GM23338 (cell line): ENCODE results near the gene DMD. TPM values are rescaled to one million over a fixed set of nuclear protein-coding genes. Genes with fewer than 3 reads are reported as not detected.

Experiments used
- ATAC-seq: fragments of 200-7000 bp; cut with Tn5 transposase; 3 replicates; pipeline ENCODE4 v1.9.1; 2020
- DNase-seq: peaks from one replicate; pipeline ENCODE4 v3.0.0-alpha.2; 2015; ENCODE audit warnings: low spot score
- H2AFZ ChIP-seq: fragments of 200-600 bp; sonication (generic); 2 replicates; pipeline ENCODE4 v1.8.0; 2016; ENCODE audit warnings: antibody characterized with exemption, mild to moderate bottlenecking, moderate library complexity
- H3F3A ChIP-seq: fragments of 200-600 bp; sonication (generic); replicated peaks from 2 replicates; pipeline ENCODE4 v1.8.0; 2017; ENCODE audit warnings: antibody characterized with exemption, mixed run types, low read depth
- H3K27ac ChIP-seq: fragments of 200-600 bp; sonication (generic); 2 replicates; pipeline ENCODE4 v1.6.1; 2016; ENCODE audit warnings: low read depth
- H3K27me3 ChIP-seq: fragments of 200-600 bp; sonication (generic); 2 replicates; pipeline ENCODE4 v1.8.0; 2016; ENCODE audit warnings: mild to moderate bottlenecking, mixed run types, moderate library complexity; ENCODE audit not compliant: insufficient read depth
- H3K36me3 ChIP-seq: fragments of 200-600 bp; sonication (generic); 2 replicates; pipeline ENCODE4 v1.8.0; 2016; ENCODE audit warnings: mild to moderate bottlenecking; ENCODE audit not compliant: insufficient read depth
- H3K4me1 ChIP-seq: fragments of 200-600 bp; sonication (generic); 2 replicates; pipeline ENCODE4 v1.8.0; 2016; ENCODE audit warnings: mild to moderate bottlenecking, moderate library complexity; ENCODE audit not compliant: insufficient read depth
- H3K4me2 ChIP-seq: fragments of 200-600 bp; sonication (generic); 2 replicates; pipeline ENCODE4 v1.7.1; 2017; ENCODE audit warnings: mixed run types
- H3K4me3 ChIP-seq: fragments of 200-600 bp; sonication (generic); 2 replicates; pipeline ENCODE4 v1.6.1; 2016; ENCODE audit warnings: mixed run types
- H3K79me2 ChIP-seq: fragments of 200-600 bp; sonication (generic); replicated peaks from 2 replicates; pipeline ENCODE4 v1.8.0; 2017; ENCODE audit warnings: mild to moderate bottlenecking; ENCODE audit not compliant: insufficient read depth
- H3K9me2 ChIP-seq: fragments of 200-600 bp; sonication (generic); 2 replicates; pipeline ENCODE4 v1.8.0; 2017; ENCODE audit not compliant: insufficient read depth
- H4K20me1 ChIP-seq: fragments of 200-600 bp; sonication (generic); replicated peaks from 2 replicates; pipeline ENCODE4 v1.8.0; 2017; ENCODE audit warnings: mild to moderate bottlenecking; ENCODE audit not compliant: insufficient read depth
- H3K27ac Mint-ChIP-seq: 2 replicates; pipeline ENCODE4 v1.8.0; 2020; ENCODE audit warnings: inconsistent platforms, mild to moderate bottlenecking, moderate library complexity, mixed read lengths
- H3K27me3 Mint-ChIP-seq: 3 replicates; pipeline ENCODE4 v1.8.0; 2022; ENCODE audit warnings: low read depth, mild to moderate bottlenecking, moderate library complexity, mixed read lengths, inconsistent platforms; ENCODE audit not compliant: insufficient read depth, poor library complexity
- H3K36me3 Mint-ChIP-seq: 3 replicates; pipeline ENCODE4 v1.8.0; 2021; ENCODE audit warnings: low read depth, mild to moderate bottlenecking, inconsistent platforms, moderate library complexity, mixed read lengths
- H3K4me1 Mint-ChIP-seq: 3 replicates; pipeline ENCODE4 v1.8.0; 2020; ENCODE audit warnings: mild to moderate bottlenecking, inconsistent platforms, mixed read lengths
- H3K4me3 Mint-ChIP-seq: 3 replicates; pipeline ENCODE4 v1.8.0; 2021; ENCODE audit warnings: moderate library complexity, mild to moderate bottlenecking, inconsistent platforms, mixed read lengths
- H3K9me3 Mint-ChIP-seq: 3 replicates; pipeline ENCODE4 v1.8.0; 2020; ENCODE audit warnings: moderate library complexity, mild to moderate bottlenecking, inconsistent platforms, mixed read lengths
- CREB1 ChIP-seq: fragments of 250-450 bp; sonication (Bioruptor Pico); IDR thresholded peaks from 2 replicates; pipeline ENCODE4 v1.5.0; 2020; ENCODE audit warnings: low read depth, mild to moderate bottlenecking, moderate library complexity
- ETS1 ChIP-seq: IDR thresholded peaks from 2 replicates; pipeline ENCODE4 v1.6.1; 2016; ENCODE audit warnings: antibody characterized with exemption
- EZH2 ChIP-seq: fragments of 200-600 bp; sonication (generic); IDR thresholded peaks from one replicate; pipeline ENCODE4 v1.8.0; 2017; ENCODE audit warnings: antibody characterized with exemption, mild to moderate bottlenecking, low read depth; ENCODE audit not compliant: unreplicated experiment
- EZH2phosphoT487 ChIP-seq: fragments of 200-600 bp; sonication (generic); IDR thresholded peaks from one replicate; pipeline ENCODE4 v1.8.1; 2018; ENCODE audit warnings: antibody characterized with exemption; ENCODE audit not compliant: unreplicated experiment
- POLR2AphosphoS5 ChIP-seq: IDR thresholded peaks from 2 replicates; pipeline ENCODE4 v1.6.1; 2016; ENCODE audit warnings: antibody characterized with exemption, low read depth
- REST ChIP-seq: IDR thresholded peaks from one replicate; pipeline ENCODE4 v1.6.1; 2018; ENCODE audit warnings: antibody characterized with exemption; ENCODE audit not compliant: unreplicated experiment
- ZNF114 ChIP-seq: fragments of 250-450 bp; sonication (Bioruptor Pico); IDR thresholded peaks from 2 replicates; pipeline ENCODE4 v1.5.0; 2020; ENCODE audit warnings: mild to moderate bottlenecking, moderate library complexity
- ZNF331 ChIP-seq: fragments of 250-450 bp; sonication (Bioruptor Pico); IDR thresholded peaks from 2 replicates; pipeline ENCODE4 v1.5.0; 2020; ENCODE audit warnings: low read depth, mild to moderate bottlenecking, moderate library complexity
- polyA plus RNA-seq: library from polyadenylated mRNA; unstranded; fragments of >200 nt; fragmentation: Nextera tagmentation; extraction: Ambion mirVana; gene quantifications from 2 replicates; pipeline ENCODE4 v1.2.1, GENCODE V29; 2016
- total RNA-seq: library from RNA; depleted of rRNA; stranded (reverse); fragments of >200 nt; shearing (Covaris generic); gene quantifications from 2 replicates; pipeline ENCODE4 v1.2.3, GENCODE V29; 2014

DMD gene
- total and polyA plus RNA-seq, 2 experiments from 2014 or later, result 4.5 to 7.6 TPM

GRCh38 chrX:31717474-31717873, 1493.9 kb downstream of the DMD start:
- TF ChIP-seq POLR2AphosphoS5 (no peak), EZH2 (no peak)
- no peaks in the 10 kb centered on the region for H3K9me3 Mint-ChIP-seq
- no peaks in the 10 kb centered on the region for H3K4me1 ChIP-seq

GRCh38 chrX:31715675-31716074, 1495.7 kb downstream of the DMD start:
- H3K27me3 ChIP-seq, result no peaks in the 10 kb centered on the region
- H3K4me3 Mint-ChIP-seq, result no peak overlapping the region

More at GRCh38 chrX:31717474-31717873, 1493.9 kb downstream of the DMD start:
- Mint-ChIP-seq H3K4me1 (no peaks in the 10 kb centered on the region), H3K36me3 (no peaks in the 10 kb centered on the region), H3K27ac (no peak overlapping the region), H3K27me3 (no peaks in the 10 kb centered on the region), H3K4me3 (no peak overlapping the region)
- H3K79me2 ChIP-seq, result no peaks in the 10 kb centered on the region
- H3K27me3 ChIP-seq, result no peaks in the 10 kb centered on the region
- H3K9me2 ChIP-seq, result no peaks in the 10 kb centered on the region
- no peaks in the 10 kb centered on the region for H4K20me1 ChIP-seq
- DNase-seq (no peak), ATAC-seq (no peak)
- no peak overlapping the region for H3K4me3 ChIP-seq
- no peak overlapping the region for H3K4me2 ChIP-seq
- H3F3A ChIP-seq, result no peaks in the 10 kb centered on the region
- no peak overlapping the region for H3K27ac ChIP-seq
- H3K36me3 ChIP-seq, result no peaks in the 10 kb centered on the region
- no peak overlapping the region for H2AFZ ChIP-seq

GRCh38 chrX:31714797-31715196, 1496.6 kb downstream of the DMD start:
- no peaks in the 10 kb centered on the region for H3K4me1 ChIP-seq
- Mint-ChIP-seq H3K4me1 (no peaks in the 10 kb centered on the region), H3K27ac (no peak overlapping the region), H3K36me3 (no peaks in the 10 kb centered on the region), H3K27me3 (no peaks in the 10 kb centered on the region), H3K4me3 (no peak overlapping the region), H3K9me3 (no peaks in the 10 kb centered on the region)
- H3F3A ChIP-seq, result no peaks in the 10 kb centered on the region
- H3K36me3 ChIP-seq, result no peaks in the 10 kb centered on the region
- H4K20me1 ChIP-seq, result no peaks in the 10 kb centered on the region
- H3K9me2 ChIP-seq, result no peaks in the 10 kb centered on the region
- H3K4me2 ChIP-seq, result no peak overlapping the region
- H3K27me3 ChIP-seq, result no peaks in the 10 kb centered on the region
- no peak overlapping the region for H2AFZ ChIP-seq
- H3K4me3 ChIP-seq, result no peak overlapping the region
- ATAC-seq, result no peak
- DNase-seq, result no peak
- no peak overlapping the region for H3K27ac ChIP-seq
- no peaks in the 10 kb centered on the region for H3K79me2 ChIP-seq
- no peak for TF ChIP-seq CREB1
- TF ChIP-seq REST, result no peak
- no peak for TF ChIP-seq ETS1
- TF ChIP-seq EZH2phosphoT487, result no peak
- TF ChIP-seq EZH2, result no peak
- TF ChIP-seq ZNF331, result no peak
- TF ChIP-seq ZNF114 (CRISPR knock-in tag), result no peak

More at GRCh38 chrX:31715675-31716074, 1495.7 kb downstream of the DMD start:
- Histone ChIP-seq H3F3A (no peaks in the 10 kb centered on the region), H3K36me3 (no peaks in the 10 kb centered on the region), H3K79me2 (no peaks in the 10 kb centered on the region), H3K4me1 (no peaks in the 10 kb centered on the region), H3K27ac (no peak overlapping the region), H2AFZ (no peak overlapping the region), H3K4me3 (no peak overlapping the region), H3K9me2 (no peaks in the 10 kb centered on the region), H3K4me2 (no peak overlapping the region), H4K20me1 (no peaks in the 10 kb centered on the region)
- Mint-ChIP-seq H3K27ac (no peak overlapping the region), H3K9me3 (no peaks in the 10 kb centered on the region), H3K27me3 (no peaks in the 10 kb centered on the region), H3K36me3 (no peaks in the 10 kb centered on the region), H3K4me1 (no peaks in the 10 kb centered on the region)
- no peak for DNase-seq
- no peak for TF ChIP-seq ETS1
- ATAC-seq, result no peak
